H1 (cell line): Measurements from ENCODE around the gene SH2D7. TPM values are rescaled to one million over a fixed set of nuclear protein-coding genes. Genes with fewer than 3 reads are reported as not detected.

ENCODE experiments used
- BCL11A ChIP-seq, 2 experiments: IDR thresholded peaks; one replicate each; pipeline ENCODE4 v1.6.1; 2011; ENCODE audit warnings: low read depth in 2 of 2, low read length in 2 of 2, mild to moderate bottlenecking in 2 of 2
- SIRT6 ChIP-seq: IDR thresholded peaks from one replicate; pipeline ENCODE4 v1.7.1; 2012; ENCODE audit warnings: low read length, inconsistent platforms
- SUZ12 ChIP-seq: fragments of 200-600 bp; sonication (generic); IDR thresholded peaks from 2 replicates; pipeline ENCODE4 v1.6.1; 2012; ENCODE audit warnings: mild to moderate bottlenecking, inconsistent platforms, low read length, moderate library complexity, mixed read lengths
- polyA plus RNA-seq, 7 experiments: library from polyadenylated mRNA; depleted of rRNA in 3 of 7; stranded (reverse) in 5 of 7; unstranded in 2 of 7; fragments of >200 nt in 5 of 7; fragments of 200-250 nt in 2 of 7; gene quantifications; 1 replicate in 5 of 7; 2 replicates in 1 of 7; 4 replicates in 1 of 7; pipeline versions ENCODE4 v1.2.1 to v1.2.3, GENCODE V29; 2011 to 2013; ENCODE audit warnings: missing spikeins in 2 of 7, mixed read lengths in 2 of 7
- total RNA-seq: library from RNA; stranded (reverse); fragmentation: NEBNext Ultra II Directional; extraction: Animal tissue kit (Norgen Biotek cat#: 25700); gene quantifications from 2 replicates; pipeline ENCODE4 v1.2.1, GENCODE V29; 2021
- TF ChIP-seq, protein P1 (sequence below): fragments of 300-600 bp; sonication (generic); IDR thresholded peaks from 2 replicates; pipeline ENCODE4 v1.7.1; 2012; ENCODE audit warnings: low read length, moderate library complexity, mild to moderate bottlenecking, inconsistent platforms; ENCODE audit not compliant: insufficient replicate concordance

Gene SH2D7
- total and polyA plus RNA-seq, 2 of the 8 experiments (the other 6 are each of a cell fraction or from before 2014, with no cell fraction given), result not detected

DNA sequence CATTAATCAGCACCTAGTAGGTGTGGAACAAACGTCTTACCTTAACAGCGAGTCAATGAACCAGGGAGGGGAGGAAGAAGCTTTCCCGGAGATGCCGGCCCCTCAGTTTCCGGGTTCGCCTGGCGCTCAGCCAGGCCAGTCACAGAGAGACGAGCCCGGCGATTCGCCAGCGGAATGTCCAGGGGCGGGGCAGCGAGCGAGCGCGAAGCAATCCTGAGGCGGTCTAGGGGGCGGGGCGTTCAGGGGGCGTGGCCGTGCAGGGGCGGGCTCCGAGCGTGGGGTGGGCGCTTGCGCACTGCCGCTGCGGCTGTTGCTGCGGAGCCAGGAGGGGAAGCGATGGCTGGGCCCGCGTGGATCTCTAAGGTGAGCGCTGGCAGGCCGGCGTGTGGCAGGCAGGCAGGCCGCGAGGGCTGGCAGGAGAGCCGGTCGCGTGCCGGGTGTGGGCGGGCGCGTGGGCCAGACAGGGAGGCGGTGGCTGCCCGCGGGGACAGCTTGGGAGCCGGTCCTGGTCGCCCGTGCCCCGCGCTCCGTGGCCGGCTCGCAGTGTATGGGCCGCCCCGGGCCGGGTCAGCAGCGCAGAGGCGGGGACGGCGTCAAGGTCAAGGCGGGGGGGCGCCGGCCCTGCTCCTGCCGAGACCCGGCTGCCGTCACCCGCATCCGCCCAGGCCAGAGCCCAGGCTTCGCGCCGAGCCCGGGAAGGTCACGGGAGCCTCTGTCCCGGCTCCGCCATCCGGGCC lies 56.9 kb downstream of the SH2D7 start, which contains the start of gene IDH3A (continued):
- TF ChIP-seq, protein P1, sequence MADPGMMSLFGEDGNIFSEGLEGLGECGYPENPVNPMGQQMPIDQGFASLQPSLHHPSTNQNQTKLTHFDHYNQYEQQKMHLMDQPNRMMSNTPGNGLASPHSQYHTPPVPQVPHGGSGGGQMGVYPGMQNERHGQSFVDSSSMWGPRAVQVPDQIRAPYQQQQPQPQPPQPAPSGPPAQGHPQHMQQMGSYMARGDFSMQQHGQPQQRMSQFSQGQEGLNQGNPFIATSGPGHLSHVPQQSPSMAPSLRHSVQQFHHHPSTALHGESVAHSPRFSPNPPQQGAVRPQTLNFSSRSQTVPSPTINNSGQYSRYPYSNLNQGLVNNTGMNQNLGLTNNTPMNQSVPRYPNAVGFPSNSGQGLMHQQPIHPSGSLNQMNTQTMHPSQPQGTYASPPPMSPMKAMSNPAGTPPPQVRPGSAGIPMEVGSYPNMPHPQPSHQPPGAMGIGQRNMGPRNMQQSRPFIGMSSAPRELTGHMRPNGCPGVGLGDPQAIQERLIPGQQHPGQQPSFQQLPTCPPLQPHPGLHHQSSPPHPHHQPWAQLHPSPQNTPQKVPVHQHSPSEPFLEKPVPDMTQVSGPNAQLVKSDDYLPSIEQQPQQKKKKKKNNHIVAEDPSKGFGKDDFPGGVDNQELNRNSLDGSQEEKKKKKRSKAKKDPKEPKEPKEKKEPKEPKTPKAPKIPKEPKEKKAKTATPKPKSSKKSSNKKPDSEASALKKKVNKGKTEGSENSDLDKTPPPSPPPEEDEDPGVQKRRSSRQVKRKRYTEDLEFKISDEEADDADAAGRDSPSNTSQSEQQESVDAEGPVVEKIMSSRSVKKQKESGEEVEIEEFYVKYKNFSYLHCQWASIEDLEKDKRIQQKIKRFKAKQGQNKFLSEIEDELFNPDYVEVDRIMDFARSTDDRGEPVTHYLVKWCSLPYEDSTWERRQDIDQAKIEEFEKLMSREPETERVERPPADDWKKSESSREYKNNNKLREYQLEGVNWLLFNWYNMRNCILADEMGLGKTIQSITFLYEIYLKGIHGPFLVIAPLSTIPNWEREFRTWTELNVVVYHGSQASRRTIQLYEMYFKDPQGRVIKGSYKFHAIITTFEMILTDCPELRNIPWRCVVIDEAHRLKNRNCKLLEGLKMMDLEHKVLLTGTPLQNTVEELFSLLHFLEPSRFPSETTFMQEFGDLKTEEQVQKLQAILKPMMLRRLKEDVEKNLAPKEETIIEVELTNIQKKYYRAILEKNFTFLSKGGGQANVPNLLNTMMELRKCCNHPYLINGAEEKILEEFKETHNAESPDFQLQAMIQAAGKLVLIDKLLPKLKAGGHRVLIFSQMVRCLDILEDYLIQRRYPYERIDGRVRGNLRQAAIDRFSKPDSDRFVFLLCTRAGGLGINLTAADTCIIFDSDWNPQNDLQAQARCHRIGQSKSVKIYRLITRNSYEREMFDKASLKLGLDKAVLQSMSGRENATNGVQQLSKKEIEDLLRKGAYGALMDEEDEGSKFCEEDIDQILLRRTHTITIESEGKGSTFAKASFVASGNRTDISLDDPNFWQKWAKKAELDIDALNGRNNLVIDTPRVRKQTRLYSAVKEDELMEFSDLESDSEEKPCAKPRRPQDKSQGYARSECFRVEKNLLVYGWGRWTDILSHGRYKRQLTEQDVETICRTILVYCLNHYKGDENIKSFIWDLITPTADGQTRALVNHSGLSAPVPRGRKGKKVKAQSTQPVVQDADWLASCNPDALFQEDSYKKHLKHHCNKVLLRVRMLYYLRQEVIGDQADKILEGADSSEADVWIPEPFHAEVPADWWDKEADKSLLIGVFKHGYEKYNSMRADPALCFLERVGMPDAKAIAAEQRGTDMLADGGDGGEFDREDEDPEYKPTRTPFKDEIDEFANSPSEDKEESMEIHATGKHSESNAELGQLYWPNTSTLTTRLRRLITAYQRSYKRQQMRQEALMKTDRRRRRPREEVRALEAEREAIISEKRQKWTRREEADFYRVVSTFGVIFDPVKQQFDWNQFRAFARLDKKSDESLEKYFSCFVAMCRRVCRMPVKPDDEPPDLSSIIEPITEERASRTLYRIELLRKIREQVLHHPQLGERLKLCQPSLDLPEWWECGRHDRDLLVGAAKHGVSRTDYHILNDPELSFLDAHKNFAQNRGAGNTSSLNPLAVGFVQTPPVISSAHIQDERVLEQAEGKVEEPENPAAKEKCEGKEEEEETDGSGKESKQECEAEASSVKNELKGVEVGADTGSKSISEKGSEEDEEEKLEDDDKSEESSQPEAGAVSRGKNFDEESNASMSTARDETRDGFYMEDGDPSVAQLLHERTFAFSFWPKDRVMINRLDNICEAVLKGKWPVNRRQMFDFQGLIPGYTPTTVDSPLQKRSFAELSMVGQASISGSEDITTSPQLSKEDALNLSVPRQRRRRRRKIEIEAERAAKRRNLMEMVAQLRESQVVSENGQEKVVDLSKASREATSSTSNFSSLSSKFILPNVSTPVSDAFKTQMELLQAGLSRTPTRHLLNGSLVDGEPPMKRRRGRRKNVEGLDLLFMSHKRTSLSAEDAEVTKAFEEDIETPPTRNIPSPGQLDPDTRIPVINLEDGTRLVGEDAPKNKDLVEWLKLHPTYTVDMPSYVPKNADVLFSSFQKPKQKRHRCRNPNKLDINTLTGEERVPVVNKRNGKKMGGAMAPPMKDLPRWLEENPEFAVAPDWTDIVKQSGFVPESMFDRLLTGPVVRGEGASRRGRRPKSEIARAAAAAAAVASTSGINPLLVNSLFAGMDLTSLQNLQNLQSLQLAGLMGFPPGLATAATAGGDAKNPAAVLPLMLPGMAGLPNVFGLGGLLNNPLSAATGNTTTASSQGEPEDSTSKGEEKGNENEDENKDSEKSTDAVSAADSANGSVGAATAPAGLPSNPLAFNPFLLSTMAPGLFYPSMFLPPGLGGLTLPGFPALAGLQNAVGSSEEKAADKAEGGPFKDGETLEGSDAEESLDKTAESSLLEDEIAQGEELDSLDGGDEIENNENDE, result no peak
- TF ChIP-seq BCL11A (IDR thresholded peaks at IDR 0.05; ENCODE audit: low read depth in 2 of 2, low read length in 2 of 2), result no peak
- TF ChIP-seq SUZ12, result no peak
- no peak for TF ChIP-seq SIRT6
